HepG2 (cell line): ENCODE results near the gene TMEM143. TPM values are rescaled to one million over a fixed set of nuclear protein-coding genes. Genes with fewer than 3 reads are reported as not detected.

Experiments used
- CAMTA2 ChIP-seq: sonication (generic); formaldehyde crosslinking; IDR thresholded peaks from 2 replicates; pipeline ENCODE4 v1.4.0; 2020; ENCODE audit warnings: mild to moderate bottlenecking, missing genetic modification reagents, borderline replicate concordance
- CBX2 ChIP-seq, 2 experiments: fragments of 200-600 bp in 1 of 2; sonication (generic); formaldehyde crosslinking in 1 of 2; IDR thresholded peaks; 2 replicates each; pipeline versions ENCODE4 v1.7.0 to v1.8.1; 2018 to 2022; ENCODE audit warnings: low read depth in 2 of 2, low read length in 1 of 2, mild to moderate bottlenecking in 1 of 2, missing genetic modification reagents in 1 of 2
- CEBPB ChIP-seq: IDR thresholded peaks from 2 replicates; pipeline ENCODE4 v1.6.1; 2011; ENCODE audit warnings: low read depth, low read length, improper control_type of control experiment, borderline replicate concordance
- ETV5 ChIP-seq: IDR thresholded peaks from 2 replicates; pipeline ENCODE4 v1.6.1; 2018; ENCODE audit warnings: missing biosample characterization, missing genetic modification reagents, inconsistent platforms, borderline replicate concordance
- HMGA1 ChIP-seq: sonication (generic); formaldehyde crosslinking; conservative IDR thresholded peaks from 2 replicates; pipeline ENCODE4 v1.4.0; 2020; ENCODE audit warnings: missing genetic modification reagents
- IRF2 ChIP-seq: IDR thresholded peaks from 2 replicates; pipeline ENCODE4 v1.6.1; 2018; ENCODE audit warnings: missing genetic modification reagents, missing compliant biosample characterization
- ISL2 ChIP-seq: sonication (generic); formaldehyde crosslinking; IDR thresholded peaks from 2 replicates; pipeline ENCODE4 v1.5.0; 2020; ENCODE audit warnings: missing genetic modification reagents
- KLF6 ChIP-seq: IDR thresholded peaks from 2 replicates; pipeline ENCODE4 v1.8.0; 2016; ENCODE audit warnings: missing biosample characterization, missing genetic modification reagents
- MAFG ChIP-seq: sonication (generic); formaldehyde crosslinking; IDR thresholded peaks from 2 replicates; pipeline ENCODE4 v1.5.1; 2020; ENCODE audit warnings: mild to moderate bottlenecking, missing genetic modification reagents
- MYC ChIP-seq: sonication (generic); formaldehyde crosslinking; IDR thresholded peaks from 2 replicates; pipeline ENCODE4 v1.9.0; 2021; ENCODE audit warnings: missing genetic modification reagents, borderline replicate concordance
- NR1H2 ChIP-seq: sonication (generic); formaldehyde crosslinking; IDR thresholded peaks from 2 replicates; pipeline ENCODE4 v1.8.1; 2022; ENCODE audit warnings: low read depth, missing genetic modification reagents, borderline replicate concordance
- PAX8 ChIP-seq: sonication (generic); formaldehyde crosslinking; IDR thresholded peaks from 2 replicates; pipeline ENCODE4 v1.8.0; 2022; ENCODE audit warnings: mild to moderate bottlenecking, missing genetic modification reagents, borderline replicate concordance
- PITX1 ChIP-seq: sonication (generic); formaldehyde crosslinking; IDR thresholded peaks from 2 replicates; pipeline ENCODE4 v1.5.1; 2020; ENCODE audit warnings: mild to moderate bottlenecking, missing genetic modification reagents
- PPARG ChIP-seq: conservative IDR thresholded peaks from 2 replicates; pipeline ENCODE4 v1.6.1; 2016; ENCODE audit warnings: missing biosample characterization, missing genetic modification reagents
- TCF7 ChIP-seq: sonication (generic); IDR thresholded peaks from 2 replicates; pipeline ENCODE4 v1.6.1; 2016; ENCODE audit warnings: antibody characterized with exemption, low read depth
- TEAD2 ChIP-seq: sonication (generic); formaldehyde crosslinking; IDR thresholded peaks from 2 replicates; pipeline ENCODE4 v1.9.0; 2021; ENCODE audit warnings: missing genetic modification reagents
- ZC3H4 ChIP-seq: sonication (generic); formaldehyde crosslinking; IDR thresholded peaks from 2 replicates; pipeline ENCODE4 v1.4.0; 2020; ENCODE audit warnings: missing genetic modification reagents, borderline replicate concordance
- ZFP90 ChIP-seq: sonication (generic); formaldehyde crosslinking; IDR thresholded peaks from 2 replicates; pipeline ENCODE4 v1.8.0; 2022; ENCODE audit warnings: missing genetic modification reagents, mild to moderate bottlenecking, inconsistent platforms, borderline replicate concordance
- ZKSCAN1 ChIP-seq: fragments of 150-350 bp; IDR thresholded peaks from 2 replicates; pipeline ENCODE4 v1.6.1; 2014; ENCODE audit warnings: low read length
- ZNF143 ChIP-seq: sonication (generic); formaldehyde crosslinking; IDR thresholded peaks from 2 replicates; pipeline ENCODE4 v1.4.0; 2020; ENCODE audit warnings: missing genetic modification reagents
- ZNF20 ChIP-seq: sonication (generic); formaldehyde crosslinking; IDR thresholded peaks from 2 replicates; pipeline ENCODE4 v1.4.0; 2020; ENCODE audit warnings: mild to moderate bottlenecking, moderate library complexity, missing genetic modification reagents
- ZNF232 ChIP-seq: sonication (generic); formaldehyde crosslinking; IDR thresholded peaks from 2 replicates; pipeline ENCODE4 v1.4.0; 2020; ENCODE audit warnings: missing genetic modification reagents, borderline replicate concordance
- ZNF282 ChIP-seq: fragments of 450-650 bp; IDR thresholded peaks from 2 replicates; pipeline ENCODE4 v1.6.1; 2018; ENCODE audit not compliant: partially characterized antibody
- ZNF317 ChIP-seq: sonication (generic); formaldehyde crosslinking; IDR thresholded peaks from 2 replicates; pipeline ENCODE4 v1.5.0; 2020; ENCODE audit warnings: mild to moderate bottlenecking, missing genetic modification reagents
- ZNF441 ChIP-seq: sonication (generic); formaldehyde crosslinking; IDR thresholded peaks from 2 replicates; pipeline ENCODE4 v1.7.0; 2021; ENCODE audit warnings: missing genetic modification reagents, borderline replicate concordance
- ZNF547 ChIP-seq: sonication (generic); formaldehyde crosslinking; IDR thresholded peaks from 2 replicates; pipeline ENCODE4 v1.5.1; 2020; ENCODE audit warnings: mild to moderate bottlenecking, missing genetic modification reagents
- ZNF776 ChIP-seq: sonication (generic); formaldehyde crosslinking; IDR thresholded peaks from 2 replicates; pipeline ENCODE4 v1.4.0; 2020; ENCODE audit warnings: mild to moderate bottlenecking, missing genetic modification reagents
- polyA plus RNA-seq, 8 experiments: library from polyadenylated mRNA; depleted of rRNA in 3 of 8; stranded (reverse) in 7 of 8; unstranded in 1 of 8; fragments of >200 nt; fragmentation: Illumina TruSeq in 4 of 8; extraction: Trizol in 4 of 8; gene quantifications; 2 replicates each; pipeline versions ENCODE4 v1.2.1 to v1.2.3, GENCODE V29; 2011 to 2016; ENCODE audit warnings: low read depth in 4 of 8, missing spikeins in 1 of 8, mixed read lengths in 1 of 8; ENCODE audit not compliant: insufficient read depth in 1 of 8
- total RNA-seq, 5 experiments: library from RNA; depleted of rRNA; stranded (reverse); fragments of >200 nt; fragmentation: Illumina TruSeq; extraction: Trizol; gene quantifications; 2 replicates each; pipeline ENCODE4 v1.2.3, GENCODE V29; 2016; ENCODE audit warnings: low read depth in 1 of 5
- TF ChIP-seq, protein P1 (sequence below): IDR thresholded peaks from 2 replicates; pipeline ENCODE4 v1.6.1; 2018; ENCODE audit warnings: missing genetic modification reagents, mild to moderate bottlenecking, missing compliant biosample characterization
- TF ChIP-seq, protein P2 (sequence below): sonication (generic); formaldehyde crosslinking; IDR thresholded peaks from 2 replicates; pipeline ENCODE4 v1.8.1; 2023; ENCODE audit warnings: mild to moderate bottlenecking, moderate library complexity, missing genetic modification reagents
- TF ChIP-seq, protein P3 (sequence below): sonication (generic); formaldehyde crosslinking; IDR thresholded peaks from 2 replicates; pipeline ENCODE4 v1.8.0; 2022; ENCODE audit warnings: missing genetic modification reagents, mild to moderate bottlenecking, inconsistent platforms, borderline replicate concordance

The TMEM143 gene
- total and polyA plus RNA-seq, 2 of the 13 experiments (the other 11 are each of a cell fraction or from before 2014, with no cell fraction given), result 7.7 to 11.3 TPM

DNA sequence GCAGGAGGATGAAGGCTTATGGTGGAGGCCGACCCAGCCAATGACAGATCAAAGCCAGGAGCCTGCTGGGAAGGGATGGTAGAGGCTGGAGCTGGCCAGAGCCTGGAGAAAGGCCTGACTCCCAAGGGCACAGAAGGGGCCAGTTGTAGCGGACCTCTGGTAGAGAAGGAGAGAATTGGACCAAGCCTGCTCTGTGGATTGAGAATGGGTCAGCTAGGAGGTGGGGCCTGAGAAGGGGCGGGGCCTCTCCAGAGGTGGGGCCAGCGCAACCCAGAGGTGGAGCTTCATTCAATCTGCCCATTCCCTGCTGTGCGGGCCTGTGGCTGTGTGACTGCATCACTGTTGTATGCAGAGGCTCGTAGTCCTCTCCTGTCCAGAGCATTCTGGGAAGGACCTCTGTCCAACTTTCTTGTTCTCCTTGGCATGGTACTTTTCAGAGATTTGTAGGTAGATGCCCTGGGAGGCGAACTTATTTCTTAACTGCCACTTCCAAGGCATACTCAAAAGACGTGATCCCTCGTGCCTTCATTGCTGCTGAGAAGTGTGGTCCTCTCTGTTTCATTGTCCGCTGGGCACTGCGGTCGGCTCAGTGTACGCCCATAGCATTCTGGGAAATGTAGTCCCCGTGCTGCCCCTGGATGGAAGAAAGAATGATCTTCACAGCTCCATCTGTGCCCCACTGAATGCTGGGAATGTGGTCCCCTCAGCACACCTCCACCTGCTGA is 36.4 kb upstream of the TMEM143 start (continued):
- TF ChIP-seq ETV5 (no peak; the same call in 1 of the 2 replicates), HMGA1 (CRISPR knock-in tag) (no peak), ZNF317 (CRISPR knock-in tag) (no peak), IRF2 (CRISPR knock-in tag) (no peak), ZNF232 (CRISPR knock-in tag) (no peak), ZFP90 (CRISPR knock-in tag) (no peak), ISL2 (CRISPR knock-in tag) (no peak), ZNF20 (CRISPR knock-in tag) (no peak), MYC (no peak), ZNF282 (no peak), PAX8 (CRISPR knock-in tag) (no peak), ZNF143 (CRISPR knock-in tag) (peak; percentile 93), CEBPB (no peak), TEAD2 (no peak), MAFG (CRISPR knock-in tag) (no peak), ZNF547 (CRISPR knock-in tag) (no peak), NR1H2 (CRISPR knock-in tag) (no peak), ZNF776 (no peak), KLF6 (no peak), ZC3H4 (CRISPR knock-in tag) (no peak), PITX1 (CRISPR knock-in tag) (no peak), CBX2 (IDR thresholded peaks at IDR 0.05; ENCODE audit: low read depth, low read length) (no peak), CBX2 (CRISPR knock-in tag; IDR thresholded peaks at IDR 0.05; ENCODE audit: low read depth) (no peak), ZKSCAN1 (no peak), TCF7 (no peak), PPARG (CRISPR knock-in tag) (peak; percentile 69; the same call in 1 of the 2 replicates), ZNF441 (CRISPR knock-in tag) (no peak), CAMTA2 (CRISPR knock-in tag) (no peak)
- TF ChIP-seq, protein P1, sequence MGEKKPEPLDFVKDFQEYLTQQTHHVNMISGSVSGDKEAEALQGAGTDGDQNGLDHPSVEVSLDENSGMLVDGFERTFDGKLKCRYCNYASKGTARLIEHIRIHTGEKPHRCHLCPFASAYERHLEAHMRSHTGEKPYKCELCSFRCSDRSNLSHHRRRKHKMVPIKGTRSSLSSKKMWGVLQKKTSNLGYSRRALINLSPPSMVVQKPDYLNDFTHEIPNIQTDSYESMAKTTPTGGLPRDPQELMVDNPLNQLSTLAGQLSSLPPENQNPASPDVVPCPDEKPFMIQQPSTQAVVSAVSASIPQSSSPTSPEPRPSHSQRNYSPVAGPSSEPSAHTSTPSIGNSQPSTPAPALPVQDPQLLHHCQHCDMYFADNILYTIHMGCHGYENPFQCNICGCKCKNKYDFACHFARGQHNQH (CRISPR knock-in tag), result no peak
- TF ChIP-seq, protein P2, sequence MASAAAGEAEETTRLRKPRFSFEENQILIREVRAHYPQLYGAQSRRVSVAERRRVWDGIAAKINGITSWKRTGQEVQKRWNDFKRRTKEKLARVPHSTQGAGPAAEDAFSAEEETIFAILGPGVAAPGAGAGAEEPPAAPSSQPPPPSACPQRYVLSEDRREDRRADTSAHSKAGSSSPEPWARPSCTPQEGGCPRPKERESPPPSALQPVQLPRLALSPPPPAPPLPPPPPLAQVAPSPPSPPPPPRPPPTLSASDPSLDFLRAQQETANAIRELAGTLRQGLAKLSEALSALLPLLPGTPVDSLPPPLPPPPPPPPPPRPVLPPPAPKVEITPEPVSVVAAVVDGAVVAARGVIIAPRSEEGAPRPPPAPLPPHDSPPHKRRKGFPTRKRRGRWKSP, result no peak
- TF ChIP-seq, protein P3, sequence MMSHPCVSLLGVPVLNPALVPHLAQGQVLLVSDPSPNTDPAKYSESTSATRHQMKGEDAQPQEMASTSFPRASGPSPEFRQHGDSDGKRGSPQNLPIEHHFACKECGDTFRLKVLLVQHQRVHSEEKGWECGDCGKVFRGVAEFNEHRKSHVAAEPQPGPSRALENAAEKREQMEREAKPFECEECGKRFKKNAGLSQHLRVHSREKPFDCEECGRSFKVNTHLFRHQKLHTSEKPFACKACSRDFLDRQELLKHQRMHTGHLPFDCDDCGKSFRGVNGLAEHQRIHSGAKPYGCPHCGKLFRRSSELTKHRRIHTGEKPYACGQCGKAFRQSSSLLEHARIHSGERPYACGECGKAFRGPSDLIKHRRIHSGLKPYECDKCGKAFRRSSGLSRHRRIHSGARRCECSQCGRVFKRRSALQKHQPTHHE, result no peak
